Measurements from ENCODE around the gene ADCYAP1R1.

DNA sequence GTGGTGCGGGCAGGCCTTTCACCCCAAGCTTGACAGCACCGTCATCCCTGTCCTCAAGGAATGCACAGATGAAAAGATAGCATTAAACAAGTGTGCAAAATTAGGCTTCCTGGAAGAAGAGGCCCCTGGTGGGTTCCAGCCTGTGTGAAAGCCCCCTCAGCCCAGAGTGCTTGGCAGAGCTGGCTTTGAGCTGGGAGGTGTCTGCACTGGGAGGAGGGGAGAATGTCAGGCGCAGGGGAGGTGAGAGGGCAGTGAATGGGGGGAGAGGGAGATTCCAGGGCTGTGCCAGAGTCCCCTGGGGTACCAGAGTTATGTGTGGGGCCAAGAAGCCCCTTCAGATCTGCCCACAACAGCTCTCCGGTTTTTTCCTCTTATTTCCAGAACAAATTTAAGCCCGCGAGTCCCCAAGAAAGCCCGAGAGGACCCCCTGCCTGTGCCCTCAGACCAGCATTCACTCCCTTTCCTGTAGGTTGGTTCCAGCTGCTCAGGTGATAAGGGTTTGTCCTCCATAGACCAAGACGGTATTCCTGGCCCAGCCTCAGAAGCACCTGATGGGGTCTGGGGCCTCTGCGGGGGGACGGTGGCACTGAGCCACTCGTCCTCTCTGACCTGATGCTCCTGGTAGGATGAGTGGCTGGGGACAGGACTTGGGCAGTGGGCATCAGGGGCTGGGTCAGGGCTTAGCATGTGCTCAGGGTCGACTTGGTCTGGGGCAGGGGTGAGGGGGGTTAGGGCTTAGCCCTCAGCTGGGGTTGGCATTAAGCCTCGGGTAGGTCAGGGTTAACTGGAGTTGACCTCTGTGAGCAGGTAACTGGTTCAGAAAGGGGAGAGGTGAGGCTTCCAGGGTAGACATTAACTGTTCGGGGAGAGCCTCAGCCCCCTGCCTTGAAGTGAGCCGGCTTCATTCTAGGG lies 43.4 kb downstream of the ADCYAP1R1 start:
- TF ChIP-seq POLR2A (IDR thresholded peaks at IDR 0.05; ENCODE audit: low read length) (no peak), GATA1 (IDR thresholded peaks at IDR 0.05; ENCODE audit: low read depth, low read length) (no peak)

Measured in erythroblast (primary cell).